Dermis blood vessel endothelial cell (primary cell): Measurements from ENCODE around the gene MAPK10. TPM values are rescaled to one million over a fixed set of nuclear protein-coding genes. Genes with fewer than 3 reads are reported as not detected.
"Not testable (repeated sequence)": the region's sequence is repeated elsewhere in the genome, so short reads cannot be mapped to it uniquely, and the experiment has no call there.

Experiments
- DNase-seq: peaks from one replicate; pipeline ENCODE4 v3.0.0; 2010
- total RNA-seq: library from RNA; depleted of rRNA; stranded (reverse); fragments of >200 nt; gene quantifications from 2 replicates; pipeline ENCODE4 v1.2.3, GENCODE V29; 2014

Gene MAPK10
- total RNA-seq, 1 donor from 2014 or later = 0.17 TPM

GRCh38 chr4:86178211-86178610 is 181.6 kb downstream of the MAPK10 start:
- DNase-seq = no peak

DNA sequence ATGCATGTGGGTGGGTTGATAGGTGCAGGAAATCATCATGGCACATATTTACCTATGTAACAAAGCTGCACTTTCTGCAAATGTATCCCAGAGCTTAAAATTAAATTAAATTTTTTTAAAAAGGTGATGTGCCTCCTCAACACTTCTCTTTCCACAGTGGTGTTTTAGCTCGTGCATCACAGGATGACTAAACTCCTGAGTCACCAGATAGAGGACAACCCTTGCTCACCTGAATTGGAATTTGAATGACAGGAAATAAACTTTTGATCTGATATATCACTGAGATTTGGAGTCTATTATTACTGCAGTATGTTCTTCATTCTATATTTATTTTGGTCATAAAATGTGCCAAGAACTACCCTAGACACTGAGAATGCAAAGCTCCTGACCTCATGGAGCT is 185.3 kb downstream of the MAPK10 start:
- DNase-seq = no peak

DNA sequence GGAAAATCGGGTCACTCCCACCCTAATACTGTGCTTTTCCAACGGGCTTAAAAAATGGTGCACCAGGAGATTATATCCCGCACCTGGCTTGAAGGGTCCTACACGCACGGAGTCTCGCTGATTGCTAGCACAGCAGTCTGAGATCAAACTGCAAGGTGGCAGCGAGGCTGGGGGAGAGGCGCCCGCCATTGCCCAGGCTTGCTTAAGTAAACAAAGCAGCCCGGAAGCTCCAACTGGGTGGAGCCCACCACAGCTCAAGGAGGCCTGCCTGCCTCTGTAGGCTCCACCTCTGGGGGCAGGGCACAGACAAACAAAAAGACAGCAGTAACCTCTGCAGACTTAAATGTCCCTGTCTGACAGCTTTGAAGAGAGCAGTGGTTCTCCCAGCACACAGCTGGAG is 191.5 kb downstream of the MAPK10 start:
- not testable (repeated sequence) for DNase-seq

GRCh38 chr4:86160426-86160825 is 199.4 kb downstream of the MAPK10 start:
- DNase-seq = no peak

- no peak for DNase-seq
Observed at GRCh38 chr4:86159216-86159615, 200.6 kb downstream of the MAPK10 start.

DNA sequence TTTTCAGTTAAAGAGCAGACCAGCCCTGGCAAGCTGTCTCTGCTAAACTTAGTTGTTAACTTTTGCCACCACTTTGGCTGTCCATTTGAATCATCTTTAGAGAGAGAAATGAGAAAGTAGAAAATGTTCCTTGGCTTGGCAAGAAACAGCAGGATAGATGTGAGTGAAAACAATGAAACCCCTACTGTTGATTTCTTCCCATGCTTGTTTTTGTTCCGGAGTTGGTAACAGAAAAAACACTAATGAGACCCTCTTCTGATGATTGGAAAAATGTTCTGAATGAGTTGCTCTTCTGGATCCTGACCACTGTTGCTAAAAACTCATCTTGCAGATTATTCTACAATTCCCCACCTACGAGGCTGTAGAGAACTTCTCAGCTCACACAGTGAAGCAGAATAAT is 203.3 kb downstream of the MAPK10 start:
- DNase-seq = no peak

GRCh38 chr4:86155766-86156165 is 204.1 kb downstream of the MAPK10 start:
- no peak for DNase-seq

DNA sequence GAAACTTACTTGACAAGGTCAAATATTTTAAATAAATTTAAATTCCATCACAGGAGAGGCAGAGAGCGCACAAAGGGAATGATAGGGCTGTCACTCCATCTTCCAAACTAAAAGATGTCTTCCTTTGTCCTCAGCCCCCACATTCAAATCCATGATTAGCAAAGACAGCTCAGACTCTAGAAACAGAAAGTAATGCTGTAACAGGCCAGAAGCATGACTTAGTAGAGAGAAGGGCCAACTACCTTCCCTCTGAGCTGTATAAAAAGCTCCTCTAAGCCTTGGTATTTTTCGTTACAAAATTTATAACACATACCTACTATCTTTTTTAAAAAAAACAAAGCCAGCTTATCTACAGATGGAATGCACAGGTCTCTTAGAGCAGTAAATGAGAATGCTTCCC is 207.4 kb downstream of the MAPK10 start:
- no peak for DNase-seq

DNA sequence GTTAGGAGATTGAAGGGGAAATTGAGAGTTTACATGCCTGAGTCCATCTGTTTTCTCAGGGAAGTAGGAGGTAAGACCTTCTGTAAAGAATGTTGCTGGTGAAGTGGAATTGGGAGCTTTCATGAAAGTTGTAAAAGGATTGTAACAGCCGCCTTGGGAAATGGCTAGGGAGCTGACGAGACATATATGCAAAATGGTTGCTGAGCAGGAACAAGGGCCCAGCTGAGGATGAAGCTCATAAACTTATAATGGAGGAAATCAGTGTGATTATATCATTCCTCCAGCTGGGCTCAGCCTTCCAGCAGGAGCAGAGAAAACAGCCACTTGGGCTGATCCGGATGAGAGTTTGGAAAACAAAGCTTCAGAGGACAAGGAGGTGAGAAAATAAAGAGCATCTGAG is 208.7 kb downstream of the MAPK10 start:
- no peak for DNase-seq

- no peak for DNase-seq
Observed at GRCh38 chr4:86141161-86141560, 218.7 kb downstream of the MAPK10 start.

DNA sequence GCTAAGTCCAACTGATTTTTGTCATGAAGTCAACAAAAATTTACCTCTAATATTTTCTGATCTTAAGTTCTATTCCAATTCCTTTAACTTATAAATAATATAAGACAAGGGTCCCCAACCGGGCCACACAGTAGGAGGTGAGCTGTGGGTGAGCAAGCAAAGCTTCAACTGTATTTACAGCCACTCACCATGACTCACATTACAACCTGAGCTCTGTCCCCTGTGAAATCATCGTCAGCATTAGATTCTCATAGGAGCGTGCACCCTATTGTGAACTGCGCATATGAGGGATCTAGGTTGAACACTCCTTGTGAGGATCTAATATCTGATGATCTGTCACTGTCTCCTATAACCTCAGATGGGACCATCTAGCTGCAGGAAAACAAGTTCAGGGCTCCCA is 227.4 kb downstream of the MAPK10 start:
- DNase-seq = no peak

GRCh38 chr4:86131456-86131855 is 228.4 kb downstream of the MAPK10 start:
- DNase-seq = no peak

DNA sequence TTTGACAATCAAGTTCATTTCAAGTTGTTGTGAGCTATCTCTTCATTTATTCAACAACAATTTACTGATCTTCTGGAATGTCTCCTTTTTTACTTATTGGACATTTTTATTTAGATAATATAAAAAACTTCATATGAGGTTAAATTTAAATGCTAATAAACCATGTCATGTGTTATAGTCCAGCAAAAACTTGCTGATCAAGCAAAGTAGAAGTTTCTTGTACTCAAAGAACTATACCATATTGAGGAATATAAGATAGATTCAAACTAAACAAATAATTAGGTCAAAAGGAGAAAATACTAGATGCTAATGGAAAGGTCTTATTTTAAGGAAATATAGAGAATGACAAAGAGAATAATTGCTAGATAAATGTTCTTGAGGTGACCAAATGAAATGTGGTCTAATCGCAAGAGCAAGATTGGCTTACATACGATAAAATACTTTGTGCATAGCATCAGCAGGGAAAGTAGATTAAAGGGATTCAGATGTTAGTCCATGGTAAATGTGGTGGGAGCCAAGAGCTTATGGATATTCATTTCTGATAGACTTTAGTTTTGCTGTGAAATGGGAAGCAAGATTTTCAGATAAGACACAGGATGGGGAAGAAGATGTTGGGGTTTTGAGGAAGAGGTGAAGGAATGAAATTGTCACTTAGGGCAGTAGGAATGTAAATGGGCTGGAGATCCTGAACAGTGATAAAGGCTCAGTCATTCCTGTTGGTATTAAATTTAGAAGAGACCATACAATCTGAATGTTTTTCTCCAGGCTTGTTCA is 229.5 kb downstream of the MAPK10 start:
- no peak for DNase-seq

DNA sequence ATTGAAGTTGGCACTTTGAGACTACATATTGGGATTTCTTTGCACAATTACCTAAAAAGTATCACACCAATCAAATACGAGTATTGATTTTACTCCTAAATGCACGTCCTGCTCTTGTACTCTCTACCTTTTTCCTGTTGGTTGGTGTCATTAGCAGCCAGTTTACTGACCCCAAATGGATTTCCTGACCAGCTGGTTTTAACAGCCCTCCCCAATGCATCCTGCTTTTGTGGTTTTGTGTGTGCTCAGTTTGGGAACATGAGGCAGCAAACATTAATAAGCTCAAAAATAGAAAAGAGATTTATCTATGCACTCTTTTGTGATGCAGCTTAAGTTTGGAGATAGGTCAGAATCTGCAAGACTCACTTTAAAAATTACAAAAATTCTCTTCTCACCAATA is 230.3 kb downstream of the MAPK10 start:
- DNase-seq = no peak

DNA sequence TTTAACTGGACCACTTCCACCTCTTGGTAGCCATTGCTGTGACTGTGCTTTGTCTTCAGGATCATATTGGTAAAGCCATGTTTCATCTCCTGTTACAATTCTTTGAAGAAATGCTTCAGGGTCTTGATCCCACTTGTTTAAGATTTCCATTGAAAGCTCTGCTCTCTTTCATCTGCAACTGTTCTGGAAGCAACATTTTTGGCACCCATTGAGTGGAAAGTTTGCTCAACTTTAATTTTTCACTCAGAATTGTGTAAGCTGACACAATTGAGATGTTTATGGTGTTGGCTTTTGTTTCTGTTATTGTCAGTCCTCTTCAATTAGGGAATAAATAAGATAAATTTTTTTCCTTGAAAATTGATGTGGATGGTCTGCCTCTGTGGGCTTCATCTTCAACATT is 237.4 kb downstream of the MAPK10 start:
- DNase-seq = no peak

- DNase-seq = no peak
Observed at GRCh38 chr4:86118711-86119110, 241.1 kb downstream of the MAPK10 start.

DNA sequence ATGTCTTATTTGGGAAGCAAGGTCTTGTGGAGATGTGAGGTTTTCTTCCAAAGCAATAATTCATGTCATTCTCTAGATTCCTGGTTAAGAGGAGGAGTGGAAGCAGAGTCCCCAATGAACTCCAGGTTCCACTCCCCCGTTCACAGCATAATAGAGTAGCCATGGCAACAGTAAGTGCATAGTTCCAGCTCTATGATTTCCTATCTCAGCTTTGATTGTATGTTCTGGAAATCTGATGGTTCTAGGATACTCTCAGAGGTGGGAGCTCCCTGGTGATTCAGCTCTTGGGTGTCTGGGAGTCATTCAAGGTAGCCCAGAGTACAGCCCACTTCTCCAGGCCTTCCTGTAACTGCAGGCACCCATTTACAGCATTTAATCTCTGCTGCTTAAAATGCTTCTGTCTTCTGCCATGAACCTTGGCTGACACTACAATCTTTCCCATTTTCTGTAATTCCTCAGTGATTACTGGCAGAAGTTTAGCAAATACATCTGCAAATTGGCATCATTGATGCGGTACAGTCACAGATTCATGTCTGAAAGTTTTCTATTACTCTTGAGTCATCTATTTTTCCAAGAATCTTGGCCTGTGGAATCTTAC is 242.0 kb downstream of the MAPK10 start:
- DNase-seq = no peak

GRCh38 chr4:86114563-86114962 is 245.3 kb downstream of the MAPK10 start:
- no peak for DNase-seq

DNA sequence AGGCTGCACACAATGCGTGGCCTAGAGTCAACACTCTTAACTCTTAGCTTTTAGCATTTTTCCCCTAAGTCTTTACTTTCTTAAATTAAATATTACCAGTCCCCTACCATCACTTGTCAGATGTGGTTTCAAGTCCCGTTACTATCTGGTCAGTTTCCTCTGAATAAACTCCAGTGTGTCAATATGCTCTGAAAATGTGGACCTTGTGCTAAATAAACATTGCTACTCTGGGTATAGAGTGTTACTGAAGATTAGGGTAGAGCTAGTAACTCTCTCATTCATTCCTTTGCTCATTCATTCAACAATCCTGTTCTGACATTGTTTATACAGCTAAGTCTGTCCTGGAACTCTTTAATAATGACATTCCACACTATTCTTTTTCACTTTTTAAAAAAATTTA is 251.0 kb downstream of the MAPK10 start:
- DNase-seq = no peak

GRCh38 chr4:86108137-86108536 is 251.7 kb downstream of the MAPK10 start:
- no peak for DNase-seq

DNA sequence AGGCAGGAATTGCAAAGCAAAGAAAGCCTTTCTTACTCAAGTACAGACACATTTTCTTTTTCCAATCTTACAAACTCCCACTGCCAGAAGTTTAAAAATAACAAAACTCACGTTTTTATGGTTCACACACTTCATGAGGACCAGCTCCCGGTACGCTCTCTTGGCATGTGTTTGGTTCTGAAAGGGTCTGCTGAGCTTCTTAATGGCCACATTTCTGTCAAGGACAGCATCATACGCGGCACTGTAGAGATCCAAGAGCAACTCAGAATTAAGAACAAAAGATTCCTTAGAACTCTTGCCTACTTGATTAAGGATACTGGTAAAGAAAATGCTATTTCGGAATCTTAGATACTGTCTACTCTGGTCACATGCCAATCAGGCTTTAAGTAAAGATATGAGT is 252.7 kb downstream of the MAPK10 start:
- DNase-seq = no peak

- no peak for DNase-seq
Observed at GRCh38 chr4:86106475-86106874, 253.4 kb downstream of the MAPK10 start.

DNA sequence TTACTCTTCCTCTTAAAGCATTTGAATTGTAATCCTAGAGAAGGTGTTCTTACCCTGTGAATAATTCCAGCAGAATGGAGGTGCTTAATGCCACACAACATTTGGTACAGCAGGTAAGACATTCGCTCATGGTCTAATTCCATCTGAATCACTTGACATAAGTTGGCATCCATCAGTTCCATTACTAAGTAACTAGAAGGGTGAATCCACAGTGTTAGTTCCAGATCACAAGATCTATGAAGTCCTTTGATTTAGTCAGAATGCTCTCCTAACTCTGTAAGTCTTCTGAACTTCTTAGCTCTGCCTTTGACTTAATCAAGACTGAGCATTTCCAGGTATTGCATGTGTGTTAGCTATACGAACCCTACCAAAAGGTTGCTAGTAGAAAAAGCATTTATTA is 258.0 kb downstream of the MAPK10 start:
- no peak for DNase-seq

DNA sequence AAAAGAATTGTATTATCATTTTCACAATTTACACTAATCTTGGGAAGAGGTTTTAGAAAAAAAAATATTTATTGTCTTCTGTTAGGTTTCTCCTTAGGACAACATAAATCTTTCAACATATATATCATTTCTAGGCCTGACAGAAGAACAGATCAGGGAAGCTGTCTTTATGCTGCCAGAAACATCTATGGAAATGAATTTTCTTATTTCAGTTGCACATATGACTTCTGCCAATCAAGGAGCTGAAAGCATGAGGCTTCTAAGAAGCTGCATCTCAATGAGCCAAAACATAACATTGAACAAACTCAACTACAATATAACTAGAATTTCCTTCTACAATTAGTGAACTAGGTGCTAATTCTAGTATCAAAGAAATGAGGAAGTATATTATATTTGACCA is 258.4 kb downstream of the MAPK10 start:
- no peak for DNase-seq
